Right lobe of liver (tissue), 6 donors: ENCODE results near the gene RNASE7. TPM values are rescaled to one million over a fixed set of nuclear protein-coding genes. Genes with fewer than 3 reads are reported as not detected.

Experiments used
- ATAC-seq, 4 donors: fragments of 200-7000 bp; cut with Tn5 transposase; one replicate each; pipeline ENCODE4 v1.9.1; 2020; ENCODE audit warnings: mild to moderate bottlenecking in 4 of 4, moderate library complexity in 4 of 4
- DNase-seq, 3 donors: peaks; one replicate each; pipeline ENCODE4 v3.0.0-alpha.2; 2020
- H3K27ac ChIP-seq, 3 donors: fragments of 200-600 bp; one replicate each; pipeline ENCODE4 v1.8.0; 2022
- H3K27me3 ChIP-seq, 2 donors: fragments of 200-600 bp; one replicate each; pipeline ENCODE4 v1.8.0; 2022
- H3K36me3 ChIP-seq, 4 donors: fragments of 200-600 bp; sonication (generic) in 1 of 4; one replicate each; pipeline versions ENCODE4 v1.5.1 to v1.8.0; 2017 to 2022; ENCODE audit warnings: control low read depth in 1 of 4
- H3K4me1 ChIP-seq, 4 donors: fragments of 200-600 bp; sonication (generic) in 1 of 4; one replicate each; pipeline versions ENCODE4 v1.5.1 to v1.8.0; 2017 to 2022; ENCODE audit warnings: control low read depth in 1 of 4
- H3K4me3 ChIP-seq, 3 donors: fragments of 200-600 bp; one replicate each; pipeline ENCODE4 v1.8.0; 2022
- H3K9me3 ChIP-seq, 4 donors: fragments of 200-600 bp; sonication (generic) in 1 of 4; one replicate each; pipeline versions ENCODE4 v1.5.1 to v1.8.0; 2017 to 2022; ENCODE audit warnings: control low read depth in 1 of 4
- CTCF ChIP-seq, 4 donors: fragments of 200-600 bp in 3 of 4; fragments of 450-650 bp in 1 of 4; IDR thresholded peaks; one replicate each; pipeline versions ENCODE4 v1.5.1 to v1.8.0; 2016 to 2022; ENCODE audit warnings: antibody characterized with exemption in 4 of 4, mild to moderate bottlenecking in 2 of 4
- POLR2A ChIP-seq: fragments of 450-650 bp; IDR thresholded peaks from one replicate; pipeline ENCODE4 v1.6.1; 2017; ENCODE audit warnings: antibody characterized with exemption, mild to moderate bottlenecking
- WGBS: methylation state at CpG from one replicate; pipeline ENCODE4 v1.1.6; 2018; ENCODE audit warnings: low coverage, low lambda C conversion rate; ENCODE audit not compliant: insufficient coverage; ENCODE audit errors: missing lambda C conversion rate; 5-methylcytosine and 5-hydroxymethylcytosine counted together
- intact Hi-C, 2 donors: fragments of 100-400 bp; cut with DNase I; formaldehyde crosslinking; loops; one replicate each; pipeline versions ENCODE4 v1.11.2 to v1.14.1; 2022
- total RNA-seq, 6 experiments: library from RNA; depleted of rRNA in 2 of 6; stranded (reverse); fragments of >200 nt in 2 of 6; fragmentation: NEBNext Ultra II Directional in 3 of 6; extraction: Animal tissue kit (Norgen Biotek cat#: 25700) in 3 of 6; gene quantifications; one replicate each; pipeline versions ENCODE4 v1.1.0 to v1.2.4, GENCODE V29; 2016 to 2023
- donor health status: DM: no; HTN: yes; CAD: no.
- donor health status: DM: no; HTN: no; CAD: no.
- donor health status: DM: no; HTN: no; CAD: no.
- donor health status: DM: no; HTN: yes; CAD: no.
- donor health status: DM: no; HTN: yes; CAD: no.

Gene RNASE7
- total RNA-seq, 6 experiments from 2014 or later, result 0.18 to 0.31 (median 0.22) TPM; not detected in 3

GRCh38 chr14:21084998-21085853 is 43.1 kb downstream of the RNASE7 start:
- no peaks in the 10 kb centered on the region for H3K9me3 ChIP-seq
- H3K4me3 ChIP-seq, result no peak overlapping the region
- ATAC-seq (peak; percentile 75 to 88 (median 83)), DNase-seq (peak; percentile 64 to 90 (median 87))
- peaks cover 0 to 50% (median 29%) of the 10 kb centered on the region in 4 donors for H3K36me3 ChIP-seq
- H3K27me3 ChIP-seq, result no peaks in the 10 kb centered on the region
- H3K4me1 ChIP-seq, result peaks cover 0 to 25% (median 11%) of the 10 kb centered on the region in 4 donors
- 47% methylated on average over 13 of the region's 17 CpGs for WGBS
- intact Hi-C loops, result no loop called here
- peak overlapping the region in 2 of 3 donors; percentile 10 to 21 for H3K27ac ChIP-seq
- TF ChIP-seq CTCF (IDR thresholded peaks at IDR 0.05) (peak in 1 of 4 donors; percentile 16), POLR2A (no peak)

GRCh38 chr14:21086908-21087293 is 44.7 kb downstream of the RNASE7 start:
- Histone ChIP-seq H3K36me3 (peaks cover 0 to 40% (median 21%) of the 10 kb centered on the region in 4 donors), H3K4me1 (peaks cover 0 to 25% (median 11%) of the 10 kb centered on the region in 4 donors), H3K9me3 (no peaks in the 10 kb centered on the region), H3K4me3 (no peak overlapping the region), H3K27ac (no peak overlapping the region), H3K27me3 (no peaks in the 10 kb centered on the region)
- intact Hi-C loops, result no loop called here
- no peak for TF ChIP-seq CTCF (IDR thresholded peaks at IDR 0.05)
- TF ChIP-seq POLR2A, result no peak
- DNase-seq, result no peak
- ATAC-seq, result no peak
- 76% methylated on average over 2 of the region's 4 CpGs for WGBS

GRCh38 chr14:21087294-21088091 is 45.3 kb downstream of the RNASE7 start:
- H3K27ac ChIP-seq, result no peak overlapping the region
- TF ChIP-seq CTCF (IDR thresholded peaks at IDR 0.05) (no peak), POLR2A (no peak)
- DNase-seq, result no peak
- H3K27me3 ChIP-seq, result no peaks in the 10 kb centered on the region
- WGBS, result 36% methylated on average over 3 of the region's 19 CpGs
- peak in 2 of 4 donors; percentile 6 to 15 for ATAC-seq
- H3K36me3 ChIP-seq, result peaks cover 0 to 35% (median 15%) of the 10 kb centered on the region in 4 donors
- H3K4me1 ChIP-seq, result peaks cover 0 to 25% (median 11%) of the 10 kb centered on the region in 4 donors
- no peaks in the 10 kb centered on the region for H3K9me3 ChIP-seq
- no peak overlapping the region for H3K4me3 ChIP-seq
- intact Hi-C loops, result no loop called here

- ATAC-seq (no peak), DNase-seq (no peak)
- TF ChIP-seq CTCF (IDR thresholded peaks at IDR 0.05), result no peak
- intact Hi-C loops, result no loop called here
- H3K36me3 ChIP-seq, result peaks cover 0 to 29% (median 12%) of the 10 kb centered on the region in 4 donors
- H3K9me3 ChIP-seq, result no peaks in the 10 kb centered on the region
- H3K4me1 ChIP-seq, result peaks cover 0 to 21% (median 8%) of the 10 kb centered on the region in 4 donors
- H3K27ac ChIP-seq, result no peak overlapping the region
- 77% methylated on average over 4 of the region's 4 CpGs for WGBS
- no peaks in the 10 kb centered on the region for H3K27me3 ChIP-seq
- H3K4me3 ChIP-seq, result no peak overlapping the region
Observed at GRCh38 chr14:21088687-21089086, 46.5 kb downstream of the RNASE7 start.
